NCI-H2227 treated with DMSO at 0.1 percent for 48 hours (cell line): ENCODE results near the gene RGS9BP.
"Not testable (repeated sequence)": the region's sequence is repeated elsewhere in the genome, so short reads cannot be mapped to it uniquely, and the experiment has no call there.

Experiments
- DNase-seq: peaks from one replicate; lab custom pipeline; 2025; lab: John Stamatoyannopoulos, UW

The RGS9BP gene

GRCh38 chr19:32671883-32672593 lies 3.6 kb upstream of the RGS9BP start:
- no peak for DNase-seq

DNA sequence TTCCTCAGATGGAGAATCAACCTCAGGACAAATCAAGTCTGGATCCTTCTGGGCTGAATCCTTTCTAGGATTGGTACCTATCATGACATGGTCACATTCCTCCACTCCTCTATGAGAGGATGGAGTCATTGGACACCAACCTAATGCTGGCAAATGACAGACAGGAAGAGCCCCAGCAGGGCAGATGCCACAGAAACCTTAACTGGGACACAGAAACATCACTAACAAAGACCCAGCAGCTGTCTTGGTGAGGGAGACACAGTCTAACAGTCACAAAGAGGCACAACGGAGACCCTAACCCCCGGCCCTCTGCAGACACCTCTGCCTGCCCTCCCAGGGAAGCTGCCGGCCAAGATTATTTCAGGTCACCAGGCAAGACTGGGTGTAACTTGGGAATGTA lies 2.8 kb upstream of the RGS9BP start:
- no peak for DNase-seq

- DNase-seq = no peak
Observed at GRCh38 chr19:32673573-32673972, 2.1 kb upstream of the RGS9BP start.

DNA sequence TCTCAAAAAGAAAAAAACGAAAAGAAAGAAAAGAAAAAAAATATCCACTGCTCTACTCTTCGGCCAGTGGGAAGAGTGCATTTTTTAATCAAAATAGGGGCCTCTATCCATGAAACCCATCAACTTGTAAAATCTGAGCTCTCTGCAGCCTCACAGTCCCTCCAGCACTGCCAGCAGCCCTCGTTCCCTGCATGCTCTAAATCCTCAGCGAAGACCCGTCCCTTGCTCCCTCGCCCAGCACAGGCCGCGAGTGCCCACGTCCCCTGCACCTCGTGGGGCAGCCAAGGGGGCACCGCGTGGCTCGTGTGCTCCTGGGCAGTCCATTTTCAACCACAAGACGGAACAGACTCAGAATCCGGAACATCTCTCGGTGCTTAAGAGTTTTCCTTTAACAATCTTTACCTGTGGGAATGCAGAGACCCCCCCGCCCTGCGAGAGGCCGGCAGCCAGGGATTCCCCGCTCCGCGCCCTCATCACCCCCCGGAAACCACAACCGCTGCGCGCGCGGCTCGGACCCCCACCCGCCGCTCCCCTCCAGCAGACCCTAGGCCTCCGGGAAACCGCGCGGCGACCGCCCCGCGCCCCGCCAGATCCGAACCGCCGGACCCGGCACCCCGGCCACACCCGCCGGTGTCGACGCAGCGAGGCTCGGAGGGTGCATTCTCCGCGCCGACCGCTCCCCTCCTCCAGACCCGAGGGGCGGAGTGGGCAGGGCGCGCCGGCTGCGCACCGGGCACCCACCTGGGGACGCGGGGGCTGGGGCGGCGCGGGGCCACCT lies 1.3 kb upstream of the RGS9BP start:
- peak; percentile 64 for DNase-seq

GRCh38 chr19:32674931-32675719 lies 523 bp upstream of the RGS9BP start, which contains the start of gene ANKRD27:
Gene ANKRD27 (minus strand): TSS chr19:32675180. CDS start chr19:32659015, 16,165 bp downstream.
- DNase-seq = peak; percentile 100

DNA sequence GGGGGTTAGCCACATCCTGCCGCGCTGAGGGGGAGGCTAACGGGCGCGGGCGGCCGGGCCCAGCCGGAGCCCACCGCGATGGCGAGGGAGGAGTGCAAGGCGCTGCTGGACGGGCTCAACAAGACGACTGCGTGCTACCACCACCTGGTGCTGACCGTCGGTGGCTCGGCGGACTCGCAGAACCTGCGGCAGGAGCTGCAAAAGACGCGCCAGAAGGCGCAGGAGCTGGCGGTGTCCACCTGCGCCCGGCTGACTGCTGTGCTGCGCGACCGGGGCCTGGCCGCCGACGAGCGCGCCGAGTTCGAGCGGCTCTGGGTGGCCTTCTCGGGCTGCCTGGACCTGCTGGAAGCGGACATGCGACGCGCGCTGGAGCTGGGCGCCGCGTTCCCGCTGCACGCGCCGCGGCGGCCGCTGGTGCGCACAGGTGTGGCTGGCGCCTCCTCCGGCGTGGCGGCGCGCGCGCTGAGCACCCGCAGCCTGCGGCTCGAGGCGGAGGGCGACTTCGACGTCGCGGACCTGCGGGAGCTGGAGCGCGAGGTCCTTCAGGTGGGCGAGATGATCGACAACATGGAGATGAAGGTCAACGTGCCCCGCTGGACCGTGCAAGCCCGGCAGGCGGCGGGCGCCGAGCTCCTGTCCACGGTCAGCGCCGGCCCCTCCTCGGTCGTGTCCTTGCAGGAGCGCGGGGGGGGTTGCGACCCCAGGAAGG lies 692 bp downstream of the RGS9BP start:
- DNase-seq = peak; percentile 87

GRCh38 chr19:32676895-32677359 lies 1.3 kb downstream of the RGS9BP start:
- no peak for DNase-seq

DNA sequence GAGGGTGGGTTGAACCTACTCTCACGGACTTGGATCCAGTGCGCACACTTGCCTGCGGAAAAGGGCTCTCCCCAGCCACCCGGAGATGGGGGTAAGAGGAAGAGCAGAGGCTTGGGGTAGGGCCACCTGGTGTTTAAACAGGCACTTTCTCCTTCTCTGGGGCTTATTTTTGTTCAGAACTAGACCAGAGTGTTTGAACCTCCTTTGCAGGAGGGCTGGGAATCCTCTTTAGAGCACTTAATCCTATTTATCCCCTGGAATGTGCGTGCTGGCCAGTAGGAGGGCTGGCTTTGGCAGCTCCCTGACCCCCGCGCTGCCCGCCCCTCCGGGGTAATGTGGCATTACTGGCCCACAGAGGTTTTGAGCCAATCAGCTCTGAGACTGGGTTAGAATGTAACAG lies 2.0 kb downstream of the RGS9BP start:
- no peak for DNase-seq

GRCh38 chr19:32680986-32681385 lies 5.3 kb downstream of the RGS9BP start:
- no peak for DNase-seq

DNA sequence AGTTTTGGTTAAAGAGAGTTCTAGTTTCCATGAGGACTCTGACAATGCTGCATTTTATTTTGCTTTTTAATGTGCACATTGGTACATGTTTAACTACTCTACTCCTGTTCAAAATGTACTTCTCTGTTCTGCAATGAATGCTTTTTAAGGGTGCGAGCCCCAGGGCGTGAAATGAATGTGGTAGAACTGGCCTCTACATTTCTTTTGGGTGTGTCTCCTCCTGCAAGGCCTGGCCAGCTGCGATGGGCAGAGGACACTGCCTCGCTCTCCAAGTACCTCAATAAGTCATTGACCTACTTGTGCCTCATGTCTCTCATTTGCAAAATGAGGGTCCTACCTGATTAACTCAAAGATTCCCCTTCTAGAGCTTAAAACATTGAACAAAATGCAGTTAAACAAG lies 6.7 kb downstream of the RGS9BP start:
- no peak for DNase-seq

GRCh38 chr19:32686847-32687475 lies 11.3 kb downstream of the RGS9BP start:
- no peak for DNase-seq

GRCh38 chr19:32687681-32688080 lies 12.0 kb downstream of the RGS9BP start:
- DNase-seq = no peak

DNA sequence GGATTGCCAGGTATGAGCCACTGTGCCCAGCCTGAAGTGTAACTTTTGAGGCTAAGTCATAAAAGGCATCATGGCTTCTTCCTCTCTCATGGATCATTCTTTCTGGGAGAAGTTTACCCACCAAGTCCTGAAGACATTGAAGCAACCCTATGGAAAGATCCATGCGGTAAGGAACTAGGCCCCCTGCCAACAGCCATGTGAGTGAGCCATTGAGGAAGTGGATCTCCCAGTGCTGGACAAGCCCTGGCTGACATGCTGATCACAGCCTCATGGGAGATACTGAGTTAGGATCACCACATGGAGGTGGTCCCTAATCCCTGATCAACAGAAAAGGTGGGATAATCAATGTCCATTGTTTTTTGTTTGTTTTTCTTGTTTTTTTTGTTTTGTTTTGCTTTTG lies 12.7 kb downstream of the RGS9BP start:
- no peak for DNase-seq

DNA sequence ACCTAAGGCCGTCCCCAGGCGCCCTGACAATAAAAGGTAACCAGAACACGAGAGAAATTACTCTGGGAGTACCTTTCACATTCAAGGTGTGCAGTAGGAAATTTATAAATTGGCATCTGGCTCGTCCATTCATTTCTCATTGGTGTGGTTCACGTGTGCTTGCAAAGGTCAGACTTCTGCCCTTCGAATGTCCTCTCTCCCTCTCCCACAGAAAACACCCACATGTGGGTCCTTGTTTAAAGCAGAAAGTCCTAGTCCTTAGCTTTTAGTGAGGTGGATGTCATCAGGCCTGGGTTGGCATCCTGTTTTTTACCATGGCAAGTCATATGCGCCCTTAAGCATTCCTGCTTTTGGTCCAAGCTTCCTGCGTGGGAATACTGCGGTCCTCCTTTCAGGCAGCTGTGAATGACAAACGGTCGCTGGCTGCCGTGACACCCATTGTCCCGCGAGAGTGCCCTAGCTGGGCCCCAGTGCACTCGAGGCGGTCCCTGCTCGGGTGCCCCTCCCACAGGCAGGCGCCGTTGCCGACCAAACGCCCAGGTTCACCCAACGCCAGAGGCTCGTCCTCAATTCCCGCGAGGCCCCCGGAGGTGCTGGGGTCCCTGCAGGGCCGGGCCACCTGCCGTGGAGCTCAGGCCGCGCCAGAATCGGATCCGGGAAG lies 15.8 kb downstream of the RGS9BP start, which contains the start of gene NUDT19:
TSS of gene NUDT19 (plus strand) at position 531 of the 661 bp plus-strand sequence. CDS start 140 bp downstream, outside the sequence.
- peak; percentile 97 for DNase-seq

DNA sequence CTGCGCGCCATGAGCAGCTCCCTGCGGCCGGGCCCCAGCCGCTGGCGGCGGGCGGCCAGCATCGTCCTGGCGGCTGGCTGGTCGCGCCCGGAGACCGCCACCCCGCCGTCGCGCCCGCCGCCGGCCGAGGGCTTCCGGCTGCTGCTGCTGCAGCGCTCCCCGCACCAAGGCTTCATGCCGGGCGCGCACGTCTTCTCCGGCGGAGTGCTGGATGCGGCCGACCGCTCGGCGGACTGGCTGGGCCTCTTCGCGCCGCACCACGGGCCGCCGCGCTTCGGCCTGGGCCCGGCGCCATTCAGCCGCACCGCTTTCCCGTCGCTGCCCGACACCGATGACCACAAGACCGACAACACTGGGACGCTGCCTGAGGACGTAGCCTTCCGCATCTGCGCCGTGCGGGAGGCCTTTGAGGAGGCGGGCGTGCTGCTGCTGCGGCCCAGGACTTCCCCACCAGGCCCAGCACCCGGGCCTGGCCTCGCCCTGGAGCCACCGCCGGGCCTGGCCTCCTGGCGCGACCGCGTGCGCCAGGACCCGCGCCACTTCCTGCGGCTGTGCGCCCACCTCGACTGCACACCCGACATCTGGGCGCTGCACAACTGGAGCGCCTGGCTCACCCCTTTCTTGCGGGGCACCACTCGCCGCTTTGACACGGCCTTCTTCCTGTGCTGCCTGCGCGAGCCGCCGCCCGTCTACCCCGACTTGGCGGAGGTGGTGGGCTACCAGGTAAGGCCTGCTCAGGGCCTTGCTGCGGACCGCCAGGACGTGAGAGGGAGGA lies 16.5 kb downstream of the RGS9BP start:
- DNase-seq = peak; percentile 90

- peak; percentile 65 for DNase-seq
Observed at GRCh38 chr19:32692727-32693061, 17.0 kb downstream of the RGS9BP start.

GRCh38 chr19:32693151-32694108 lies 17.8 kb downstream of the RGS9BP start:
- not testable (repeated sequence) for DNase-seq

- DNase-seq = not testable (repeated sequence)
Observed at GRCh38 chr19:32694316-32694715, 18.7 kb downstream of the RGS9BP start.

DNA sequence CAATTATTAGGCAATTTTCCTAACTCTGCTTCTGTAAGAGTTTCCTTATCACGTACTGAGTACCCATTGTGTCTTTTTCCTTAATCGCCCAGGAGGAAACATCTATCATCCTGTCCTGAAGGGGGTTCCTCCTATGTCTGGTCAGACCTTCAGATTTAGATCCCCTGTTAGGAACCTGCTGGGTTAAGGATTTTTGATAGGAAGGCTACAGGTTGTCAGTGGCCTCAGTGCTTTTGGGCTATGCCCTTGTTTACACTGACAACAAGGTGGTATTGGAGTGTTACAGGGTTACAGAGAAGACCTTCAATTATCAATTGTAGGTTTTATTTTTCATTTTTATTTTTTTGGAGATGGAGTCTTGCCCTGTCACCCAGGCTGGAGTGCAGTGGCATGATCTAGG lies 19.2 kb downstream of the RGS9BP start:
- not testable (repeated sequence) for DNase-seq
